Right lobe of liver (tissue), 6 donors: ENCODE measurements around the gene CALML4. TPM values are rescaled to one million over a fixed set of nuclear protein-coding genes. Genes with fewer than 3 reads are reported as not detected.

Experiments
- ATAC-seq, 4 donors: fragments of 200-7000 bp; cut with Tn5 transposase; one replicate each; pipeline ENCODE4 v1.9.1; 2020; ENCODE audit warnings: mild to moderate bottlenecking in 4 of 4, moderate library complexity in 4 of 4
- DNase-seq, 3 donors: peaks; one replicate each; pipeline ENCODE4 v3.0.0-alpha.2; 2020
- H3K27ac ChIP-seq, 3 donors: fragments of 200-600 bp; one replicate each; pipeline ENCODE4 v1.8.0; 2022
- H3K27me3 ChIP-seq, 2 donors: fragments of 200-600 bp; one replicate each; pipeline ENCODE4 v1.8.0; 2022
- H3K36me3 ChIP-seq, 4 donors: fragments of 200-600 bp; sonication (generic) in 1 of 4; one replicate each; pipeline versions ENCODE4 v1.5.1 to v1.8.0; 2017 to 2022; ENCODE audit warnings: control low read depth in 1 of 4
- H3K4me1 ChIP-seq, 4 donors: fragments of 200-600 bp; sonication (generic) in 1 of 4; one replicate each; pipeline versions ENCODE4 v1.5.1 to v1.8.0; 2017 to 2022; ENCODE audit warnings: control low read depth in 1 of 4
- H3K4me3 ChIP-seq, 3 donors: fragments of 200-600 bp; one replicate each; pipeline ENCODE4 v1.8.0; 2022
- H3K9me3 ChIP-seq, 4 donors: fragments of 200-600 bp; sonication (generic) in 1 of 4; one replicate each; pipeline versions ENCODE4 v1.5.1 to v1.8.0; 2017 to 2022; ENCODE audit warnings: control low read depth in 1 of 4
- POLR2A ChIP-seq: fragments of 450-650 bp; IDR thresholded peaks from one replicate; pipeline ENCODE4 v1.6.1; 2017; ENCODE audit warnings: antibody characterized with exemption, mild to moderate bottlenecking
- WGBS: methylation state at CpG from one replicate; pipeline ENCODE4 v1.1.6; 2018; ENCODE audit warnings: low coverage, low lambda C conversion rate; ENCODE audit not compliant: insufficient coverage; ENCODE audit errors: missing lambda C conversion rate; 5-methylcytosine and 5-hydroxymethylcytosine counted together
- intact Hi-C, 2 donors: fragments of 100-400 bp; cut with DNase I; formaldehyde crosslinking; loops; one replicate each; pipeline versions ENCODE4 v1.11.2 to v1.14.1; 2022
- total RNA-seq, 6 experiments: library from RNA; depleted of rRNA in 2 of 6; stranded (reverse); fragments of >200 nt in 2 of 6; fragmentation: NEBNext Ultra II Directional in 3 of 6; extraction: Animal tissue kit (Norgen Biotek cat#: 25700) in 3 of 6; gene quantifications; one replicate each; pipeline versions ENCODE4 v1.1.0 to v1.2.4, GENCODE V29; 2016 to 2023
- TF ChIP-seq, protein P1 (sequence below), 4 donors: fragments of 200-600 bp in 3 of 4; fragments of 450-650 bp in 1 of 4; IDR thresholded peaks; one replicate each; pipeline versions ENCODE4 v1.5.1 to v1.8.0; 2016 to 2022; ENCODE audit warnings: antibody characterized with exemption in 4 of 4, mild to moderate bottlenecking in 2 of 4
- donor health status: DM: no; HTN: yes; CAD: no.
- donor health status: DM: no; HTN: no; CAD: no.
- donor health status: DM: no; HTN: no; CAD: no.
- donor health status: DM: no; HTN: yes; CAD: no.
- donor health status: DM: no; HTN: yes; CAD: no.

The CALML4 gene
- total RNA-seq, 6 experiments from 2014 or later, result 3.3 to 9.8 (median 6.1) TPM

DNA sequence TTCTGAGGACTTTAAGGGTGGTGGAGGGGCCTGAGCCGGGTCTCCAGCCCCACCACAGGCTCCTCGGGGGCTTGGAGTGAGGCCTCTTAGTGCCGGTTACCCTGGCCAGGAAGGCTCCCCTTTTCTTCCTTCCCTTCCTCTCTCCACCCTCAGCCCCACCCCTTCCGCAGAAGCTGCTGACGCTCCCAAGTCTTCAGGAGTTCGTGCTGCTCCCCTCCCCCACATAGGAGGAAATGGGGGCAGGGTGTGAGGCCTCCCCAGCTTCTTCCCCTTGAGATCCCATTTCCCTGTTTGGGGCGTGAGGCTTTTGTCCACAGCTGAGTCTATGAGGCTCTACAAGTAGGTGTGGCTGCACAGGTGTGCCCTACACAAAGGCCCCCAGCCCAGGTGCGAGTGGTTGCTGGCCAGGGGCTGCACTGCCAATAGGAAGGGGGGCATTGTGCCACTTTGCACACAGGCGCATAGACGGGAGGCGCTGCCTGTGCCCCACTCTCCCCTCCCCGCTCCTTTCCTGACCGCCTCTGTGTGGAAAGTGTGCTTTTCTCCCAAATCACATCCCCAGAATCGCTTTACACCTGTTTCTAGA lies 915 bp upstream of the CALML4 start:
- peak overlapping the region in 2 of 3 donors; percentile 33 to 66 for H3K27ac ChIP-seq
- ATAC-seq (peak; percentile 41 to 63 (median 56)), DNase-seq (peak; percentile 74 to 81 (median 75))
- peak overlapping the region in 1 of 3 donors; percentile 43 for H3K4me3 ChIP-seq
- H3K9me3 ChIP-seq, result no peaks in the 10 kb centered on the region
- no peaks in the 10 kb centered on the region for H3K36me3 ChIP-seq
- 60% methylated on average over 1 of the region's 14 CpGs for WGBS
- H3K27me3 ChIP-seq, result no peaks in the 10 kb centered on the region
- intact Hi-C loops, result no loop called here
- TF ChIP-seq POLR2A, result no peak
- TF ChIP-seq, protein P1, sequence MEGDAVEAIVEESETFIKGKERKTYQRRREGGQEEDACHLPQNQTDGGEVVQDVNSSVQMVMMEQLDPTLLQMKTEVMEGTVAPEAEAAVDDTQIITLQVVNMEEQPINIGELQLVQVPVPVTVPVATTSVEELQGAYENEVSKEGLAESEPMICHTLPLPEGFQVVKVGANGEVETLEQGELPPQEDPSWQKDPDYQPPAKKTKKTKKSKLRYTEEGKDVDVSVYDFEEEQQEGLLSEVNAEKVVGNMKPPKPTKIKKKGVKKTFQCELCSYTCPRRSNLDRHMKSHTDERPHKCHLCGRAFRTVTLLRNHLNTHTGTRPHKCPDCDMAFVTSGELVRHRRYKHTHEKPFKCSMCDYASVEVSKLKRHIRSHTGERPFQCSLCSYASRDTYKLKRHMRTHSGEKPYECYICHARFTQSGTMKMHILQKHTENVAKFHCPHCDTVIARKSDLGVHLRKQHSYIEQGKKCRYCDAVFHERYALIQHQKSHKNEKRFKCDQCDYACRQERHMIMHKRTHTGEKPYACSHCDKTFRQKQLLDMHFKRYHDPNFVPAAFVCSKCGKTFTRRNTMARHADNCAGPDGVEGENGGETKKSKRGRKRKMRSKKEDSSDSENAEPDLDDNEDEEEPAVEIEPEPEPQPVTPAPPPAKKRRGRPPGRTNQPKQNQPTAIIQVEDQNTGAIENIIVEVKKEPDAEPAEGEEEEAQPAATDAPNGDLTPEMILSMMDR (IDR thresholded peaks at IDR 0.05), result no peak
- H3K4me1 ChIP-seq, result peaks cover 0 to 12% (median 5%) of the 10 kb centered on the region in 4 donors

- H3K36me3 ChIP-seq, result no peaks in the 10 kb centered on the region
- intact Hi-C loops, result no loop called here
- no peak for TF ChIP-seq POLR2A
- TF ChIP-seq, protein P1 (IDR thresholded peaks at IDR 0.05), result no peak
- no peaks in the 10 kb centered on the region for H3K27me3 ChIP-seq
- no peaks in the 10 kb centered on the region for H3K9me3 ChIP-seq
- H3K4me1 ChIP-seq, result peaks cover 0 to 12% (median 5%) of the 10 kb centered on the region in 4 donors
- ATAC-seq (peak in 1 of 4 donors; percentile 2), DNase-seq (no peak)
- H3K4me3 ChIP-seq, result peak overlapping the region in 1 of 3 donors; percentile 43
- H3K27ac ChIP-seq, result peak overlapping the region in 2 of 3 donors; percentile 33 to 66
- WGBS, result 49% methylated on average over 2 of the region's 13 CpGs
Observed at GRCh38 chr15:68205558-68205944, 419 bp upstream of the CALML4 start.

DNA sequence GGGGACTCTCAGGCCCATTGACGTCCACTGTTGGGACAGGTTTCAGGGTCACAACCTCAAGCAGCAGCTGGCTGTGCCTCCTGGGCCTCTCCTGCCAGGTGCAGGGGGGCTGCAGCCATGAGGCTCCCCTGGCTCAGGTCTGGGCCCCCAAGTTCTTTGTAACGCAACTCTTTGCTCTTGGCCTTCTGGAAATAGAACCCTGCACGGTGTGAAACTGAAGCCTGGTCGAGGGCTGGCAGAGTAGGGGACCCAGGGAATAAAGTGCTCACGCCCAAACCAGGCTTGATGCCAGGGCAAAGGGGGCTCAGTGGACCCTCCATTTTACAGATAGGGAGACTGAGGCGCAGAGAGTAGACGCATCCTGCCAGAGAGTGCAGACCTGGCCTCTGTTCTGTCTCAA lies 771 bp downstream of the CALML4 start:
- Histone ChIP-seq H3K27me3 (no peaks in the 10 kb centered on the region), H3K4me3 (no peak overlapping the region), H3K4me1 (peaks cover 0 to 12% (median 5%) of the 10 kb centered on the region in 4 donors), H3K36me3 (no peaks in the 10 kb centered on the region), H3K27ac (no peak overlapping the region), H3K9me3 (no peaks in the 10 kb centered on the region)
- ATAC-seq (no peak), DNase-seq (peak in 1 of 3 donors; percentile 43)
- TF ChIP-seq, protein P1 (IDR thresholded peaks at IDR 0.05), result no peak
- TF ChIP-seq POLR2A, result no peak
- WGBS, result 80% methylated on average over 1 of the region's 7 CpGs
- intact Hi-C loops, result no loop called here

GRCh38 chr15:68203956-68204355 lies 1.2 kb downstream of the CALML4 start:
- WGBS, result 100% methylated on average over 2 of the region's 5 CpGs
- Histone ChIP-seq H3K4me3 (no peak overlapping the region), H3K36me3 (no peaks in the 10 kb centered on the region), H3K27ac (no peak overlapping the region), H3K27me3 (no peaks in the 10 kb centered on the region), H3K9me3 (no peaks in the 10 kb centered on the region), H3K4me1 (peaks cover 0 to 12% (median 5%) of the 10 kb centered on the region in 4 donors)
- DNase-seq (peak in 1 of 3 donors; percentile 33), ATAC-seq (no peak)
- TF ChIP-seq, protein P1 (IDR thresholded peaks at IDR 0.05), result no peak
- TF ChIP-seq POLR2A, result no peak
- intact Hi-C loops, result no loop called here
